ENCODE results near the gene LSS. TPM values are rescaled to one million over a fixed set of nuclear protein-coding genes. Genes with fewer than 3 reads are reported as not detected.
A peak's percentile ranks its signal among the peaks of the same experiment; 100 is the strongest.

Gene LSS
- total RNA-seq: 15.4 TPM
- 14.9 TPM for polyA plus RNA-seq
- long read RNA-seq, donor 1: 0 reads
- long read RNA-seq, donor 2, full-length matches to known transcripts: 8 of 8 reads
- long read RNA-seq, donor 2, partial matches to known transcripts: 0 of 8 reads
- long read RNA-seq, donor 2, other reads (novel, unspliced or antisense): 0 of 8 reads
- long read RNA-seq, donor 3, full-length matches to known transcripts: 4 of 4 reads
- long read RNA-seq, donor 3, partial matches to known transcripts: 0 of 4 reads
- long read RNA-seq, donor 3, other reads (novel, unspliced or antisense): 0 of 4 reads
- long read RNA-seq, donor 4, full-length matches to known transcripts: 3 of 3 reads
- long read RNA-seq, donor 4, partial matches to known transcripts: 0 of 3 reads
- long read RNA-seq, donor 4, other reads (novel, unspliced or antisense): 0 of 3 reads
- long read RNA-seq, donor 5, full-length matches to known transcripts: 4 of 4 reads
- long read RNA-seq, donor 5, partial matches to known transcripts: 0 of 4 reads
- long read RNA-seq, donor 5, other reads (novel, unspliced or antisense): 0 of 4 reads
- long read RNA-seq, donor 6, full-length matches to known transcripts: 4 of 4 reads
- long read RNA-seq, donor 6, partial matches to known transcripts: 0 of 4 reads
- long read RNA-seq, donor 6, other reads (novel, unspliced or antisense): 0 of 4 reads
- long read RNA-seq, donor 7, full-length matches to known transcripts: 1 of 1 reads
- long read RNA-seq, donor 7, partial matches to known transcripts: 0 of 1 reads
- long read RNA-seq, donor 7, other reads (novel, unspliced or antisense): 0 of 1 reads
- long read RNA-seq, donor 8, full-length matches to known transcripts: 1 of 1 reads
- long read RNA-seq, donor 8, partial matches to known transcripts: 0 of 1 reads
- long read RNA-seq, donor 8, other reads (novel, unspliced or antisense): 0 of 1 reads
- long read RNA-seq, donor 9, full-length matches to known transcripts: 4 of 4 reads
- long read RNA-seq, donor 9, partial matches to known transcripts: 0 of 4 reads
- long read RNA-seq, donor 9, other reads (novel, unspliced or antisense): 0 of 4 reads
- long read RNA-seq, donor 10, partial matches to known transcripts: 0 of 3 reads
- long read RNA-seq, donor 10, other reads (novel, unspliced or antisense): 0 of 3 reads

GRCh38 chr21:46228345-46229051 lies at the start of gene LSS:
TSS of gene LSS (minus strand) at chr21:46228774. CDS start at chr21:46228745, 29 bp downstream.
- H3K4me3 ChIP-seq (ENCODE audit: low read length in 2 of 2): peak within 1 kb of the TSS; percentile 75 to 85
- H3K9me3 ChIP-seq (ENCODE audit: control insufficient read depth in 2 of 2, insufficient read depth in 1 of 2, low read length in 1 of 2): peaks cover 0 to 4% of the 10 kb centered on the region in 2 donors
- under 1% methylated on average over 77 of the region's 77 CpGs for WGBS
- H3K4me1 ChIP-seq (ENCODE audit: control insufficient read depth in 2 of 2, insufficient read depth in 2 of 2, low read length in 2 of 2): peaks cover 12 to 23% of the 10 kb centered on the region in 2 donors
- H3K27ac ChIP-seq (ENCODE audit: low read depth in 1 of 2, low read length in 1 of 2): peak within 1 kb of the TSS; percentile 87 to 90
- no peaks in the 10 kb centered on the region for H3K27me3 ChIP-seq (ENCODE audit: control insufficient read depth in 2 of 2, insufficient read depth in 1 of 2, low read length in 1 of 2)
- peak; percentile 85 to 99 (median 96) for DNase-seq (ENCODE audit: low read depth in 6 of 9, low spot score in 9 of 9)
- peaks cover 6 to 8% of the 10 kb centered on the region in 2 donors for H3K36me3 ChIP-seq (ENCODE audit: control insufficient read depth in 2 of 2, insufficient read depth in 2 of 2, low read length in 1 of 2)

- Histone ChIP-seq H3K27ac (ENCODE audit: low read depth in 1 of 2, low read length in 1 of 2) (no peak overlapping the region), H3K4me1 (ENCODE audit: control insufficient read depth in 2 of 2, insufficient read depth in 2 of 2, low read length in 2 of 2) (no peaks in the 10 kb centered on the region), H3K4me3 (ENCODE audit: low read length in 2 of 2) (no peak overlapping the region), H3K36me3 (ENCODE audit: control insufficient read depth in 2 of 2, insufficient read depth in 2 of 2, low read length in 1 of 2) (peaks cover 63 to 88% of the 10 kb centered on the region in 2 donors), H3K27me3 (ENCODE audit: control insufficient read depth in 2 of 2, insufficient read depth in 1 of 2, low read length in 1 of 2) (no peaks in the 10 kb centered on the region), H3K9me3 (ENCODE audit: control insufficient read depth in 2 of 2, insufficient read depth in 1 of 2, low read length in 1 of 2) (no peaks in the 10 kb centered on the region)
- WGBS: 98% methylated on average over 11 of the region's 11 CpGs
- DNase-seq (ENCODE audit: low read depth in 6 of 9, low spot score in 9 of 9): no peak
These were observed 46.3 kb upstream of the LSS start for GRCh38 chr21:46274797-46275390.

GRCh38 chr21:46273341-46273740 lies 44.8 kb upstream of the LSS start:
- 98% methylated on average over 14 of the region's 14 CpGs for WGBS
- DNase-seq (ENCODE audit: low read depth in 6 of 9, low spot score in 9 of 9): no peak

GRCh38 chr21:46269466-46269865 lies 40.9 kb upstream of the LSS start:
- no peaks in the 10 kb centered on the region for H3K4me1 ChIP-seq (ENCODE audit: control insufficient read depth in 2 of 2, insufficient read depth in 2 of 2, low read length in 2 of 2)
- WGBS: 99% methylated on average over 10 of the region's 10 CpGs
- no peak for DNase-seq (ENCODE audit: low read depth in 6 of 9, low spot score in 9 of 9)

More at GRCh38 chr21:46273341-46273740, 44.8 kb upstream of the LSS start:
- H3K9me3 ChIP-seq (ENCODE audit: control insufficient read depth in 2 of 2, insufficient read depth in 1 of 2, low read length in 1 of 2): peaks cover 0 to 1% of the 10 kb centered on the region in 2 donors
- peaks cover 66 to 90% of the 10 kb centered on the region in 2 donors for H3K36me3 ChIP-seq (ENCODE audit: control insufficient read depth in 2 of 2, insufficient read depth in 2 of 2, low read length in 1 of 2)
- no peak overlapping the region for H3K27ac ChIP-seq (ENCODE audit: low read depth in 1 of 2, low read length in 1 of 2)
- no peak overlapping the region for H3K4me3 ChIP-seq (ENCODE audit: low read length in 2 of 2)
- no peaks in the 10 kb centered on the region for H3K4me1 ChIP-seq (ENCODE audit: control insufficient read depth in 2 of 2, insufficient read depth in 2 of 2, low read length in 2 of 2)
- H3K27me3 ChIP-seq (ENCODE audit: control insufficient read depth in 2 of 2, insufficient read depth in 1 of 2, low read length in 1 of 2): no peaks in the 10 kb centered on the region

GRCh38 chr21:46268371-46268770 lies 39.8 kb upstream of the LSS start:
- H3K36me3 ChIP-seq (ENCODE audit: control insufficient read depth in 2 of 2, insufficient read depth in 2 of 2, low read length in 1 of 2): peaks cover 85 to 91% of the 10 kb centered on the region in 2 donors
- DNase-seq (ENCODE audit: low read depth in 6 of 9, low spot score in 9 of 9): no peak
- peaks cover 0 to 1% of the 10 kb centered on the region in 2 donors for H3K9me3 ChIP-seq (ENCODE audit: control insufficient read depth in 2 of 2, insufficient read depth in 1 of 2, low read length in 1 of 2)
- no peaks in the 10 kb centered on the region for H3K27me3 ChIP-seq (ENCODE audit: control insufficient read depth in 2 of 2, insufficient read depth in 1 of 2, low read length in 1 of 2)
- H3K27ac ChIP-seq (ENCODE audit: low read depth in 1 of 2, low read length in 1 of 2): no peak overlapping the region
- H3K4me1 ChIP-seq (ENCODE audit: control insufficient read depth in 2 of 2, insufficient read depth in 2 of 2, low read length in 2 of 2): no peaks in the 10 kb centered on the region
- WGBS: 98% methylated on average over 13 of the region's 13 CpGs
- H3K4me3 ChIP-seq (ENCODE audit: low read length in 2 of 2): no peak overlapping the region

More at GRCh38 chr21:46269466-46269865, 40.9 kb upstream of the LSS start:
- Histone ChIP-seq H3K4me3 (ENCODE audit: low read length in 2 of 2) (no peak overlapping the region), H3K27me3 (ENCODE audit: control insufficient read depth in 2 of 2, insufficient read depth in 1 of 2, low read length in 1 of 2) (no peaks in the 10 kb centered on the region), H3K9me3 (ENCODE audit: control insufficient read depth in 2 of 2, insufficient read depth in 1 of 2, low read length in 1 of 2) (peaks cover 0 to 1% of the 10 kb centered on the region in 2 donors), H3K27ac (ENCODE audit: low read depth in 1 of 2, low read length in 1 of 2) (no peak overlapping the region), H3K36me3 (ENCODE audit: control insufficient read depth in 2 of 2, insufficient read depth in 2 of 2, low read length in 1 of 2) (peaks cover 84 to 90% of the 10 kb centered on the region in 2 donors)

- peaks cover 0 to 1% of the 10 kb centered on the region in 2 donors for H3K9me3 ChIP-seq (ENCODE audit: control insufficient read depth in 2 of 2, insufficient read depth in 1 of 2, low read length in 1 of 2)
- 98% methylated on average over 19 of the region's 19 CpGs for WGBS
- no peak overlapping the region for H3K27ac ChIP-seq (ENCODE audit: low read depth in 1 of 2, low read length in 1 of 2)
- no peak for DNase-seq (ENCODE audit: low read depth in 6 of 9, low spot score in 9 of 9)
- no peaks in the 10 kb centered on the region for H3K4me1 ChIP-seq (ENCODE audit: control insufficient read depth in 2 of 2, insufficient read depth in 2 of 2, low read length in 2 of 2)
- peaks cover 70 to 83% of the 10 kb centered on the region in 2 donors for H3K36me3 ChIP-seq (ENCODE audit: control insufficient read depth in 2 of 2, insufficient read depth in 2 of 2, low read length in 1 of 2)
- H3K27me3 ChIP-seq (ENCODE audit: control insufficient read depth in 2 of 2, insufficient read depth in 1 of 2, low read length in 1 of 2): no peaks in the 10 kb centered on the region
- H3K4me3 ChIP-seq (ENCODE audit: low read length in 2 of 2): no peak overlapping the region
These were observed 38.4 kb upstream of the LSS start for GRCh38 chr21:46266946-46267345.

GRCh38 chr21:46265736-46266525 lies 37.4 kb upstream of the LSS start:
- whole genome bisulfite sequencing: 95% methylated on average over 26 of the region's 26 CpGs
- Histone ChIP-seq H3K9me3 (ENCODE audit: control insufficient read depth in 2 of 2, insufficient read depth in 1 of 2, low read length in 1 of 2) (peaks cover 0 to 1% of the 10 kb centered on the region in 2 donors), H3K4me3 (ENCODE audit: low read length in 2 of 2) (no peak overlapping the region), H3K27ac (ENCODE audit: low read depth in 1 of 2, low read length in 1 of 2) (no peak overlapping the region), H3K4me1 (ENCODE audit: control insufficient read depth in 2 of 2, insufficient read depth in 2 of 2, low read length in 2 of 2) (no peaks in the 10 kb centered on the region), H3K27me3 (ENCODE audit: control insufficient read depth in 2 of 2, insufficient read depth in 1 of 2, low read length in 1 of 2) (no peaks in the 10 kb centered on the region), H3K36me3 (ENCODE audit: control insufficient read depth in 2 of 2, insufficient read depth in 2 of 2, low read length in 1 of 2) (peaks cover 70 to 76% of the 10 kb centered on the region in 2 donors)
- no peak for DNase-seq (ENCODE audit: low read depth in 6 of 9, low spot score in 9 of 9)

Measured in thymus (tissue), 14 donors.